Measurements from ENCODE around the gene NPM3. TPM values are rescaled to one million over a fixed set of nuclear protein-coding genes. Genes with fewer than 3 reads are reported as not detected.

NPM3 gene
- total and polyA plus RNA-seq, 2 of the 4 experiments (the other 2 are of a cell fraction), result 84.1 to 112 TPM

DNA sequence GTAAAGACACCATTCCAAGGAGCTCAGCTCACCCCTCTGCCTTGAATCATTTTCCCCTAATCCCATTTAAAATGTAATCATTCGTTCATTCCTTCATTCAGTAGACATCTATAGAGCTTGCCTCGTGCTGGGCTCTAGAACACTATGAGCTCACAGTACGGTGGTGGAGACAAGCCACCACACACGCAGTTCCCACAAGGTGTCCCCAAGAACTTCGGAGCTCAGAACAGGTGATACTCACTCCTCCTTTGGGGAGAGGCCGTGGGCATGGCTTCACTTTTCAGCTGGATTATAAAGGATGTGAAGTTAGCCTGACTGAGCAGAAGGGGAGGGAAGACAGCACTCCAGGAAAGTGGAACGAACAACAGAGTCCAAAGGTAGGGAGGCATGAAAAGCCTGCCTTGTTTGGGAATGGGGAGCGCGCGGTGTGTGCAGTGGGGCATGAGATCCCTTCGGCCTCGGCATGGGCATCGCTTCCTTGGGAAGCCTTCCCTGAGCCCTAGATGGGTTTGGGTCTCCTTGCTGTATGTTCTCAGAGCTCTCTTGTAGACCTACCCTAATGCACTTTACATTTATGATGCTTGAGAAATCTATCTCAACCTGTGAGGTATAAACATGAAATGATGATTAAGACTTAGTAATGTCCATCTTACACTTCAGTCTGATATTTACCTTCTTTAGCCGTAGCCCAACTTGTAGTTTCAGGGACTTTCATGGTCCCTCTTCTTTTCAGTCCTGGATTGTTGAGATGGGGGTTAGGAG, 35.8 kb upstream of the NPM3 start:
- H3K4me3 ChIP-seq (ENCODE audit: insufficient read depth, low read depth, low read length), result peak overlapping the region; percentile 39
- in situ Hi-C loops (cut with MboI; ENCODE audit: low sequenced_read_pairs) (loop anchor here (25.0 kb wide), 1 partner anchor 882 kb away; no protein-coding TSS in a partner anchor), dilution Hi-C loops (cut with HindIII; ENCODE audit: low sequenced_read_pairs, unreplicated experiment) (no loop called here), intact Hi-C loops (cut with micrococcal nuclease) (no loop called here)
- H3K9me3 ChIP-seq (ENCODE audit: control insufficient read depth, insufficient read depth, low read length), result no peaks in the 10 kb centered on the region
- ATAC-seq (ENCODE audit: low read depth), result peak; percentile 30
- H2BK5ac ChIP-seq (ENCODE audit: low read depth, low read length, poor library complexity, severe bottlenecking), result peak overlapping the region; percentile 60
- H2BK15ac ChIP-seq (ENCODE audit: low read depth, low read length), result peak overlapping the region; percentile 73
- H2BK120ac ChIP-seq (ENCODE audit: low read depth, low read length), result peak overlapping the region; percentile 62; the same call in 1 of the 2 replicates
- H3K9me1 ChIP-seq (ENCODE audit: insufficient read depth, low read length), result peaks cover 7% of the 10 kb centered on the region; the same call in 1 of the 2 replicates
- H3K23ac ChIP-seq (ENCODE audit: low read depth, low read length), result peak overlapping the region; percentile 84
- peak overlapping the region; percentile 92 for H2AFZ ChIP-seq (replicated peaks; ENCODE audit: low read length, poor library complexity)
- no TSS peak for BruUV-seq (replicated peaks)
- H3K27ac ChIP-seq (ENCODE audit: insufficient read depth, low read length), result peak overlapping the region; percentile 31
- peak overlapping the region; percentile 11; the same call in 1 of the 2 replicates for H3K18ac ChIP-seq (ENCODE audit: low read depth, low read length)
- ChIA-PET CTCF (interaction anchor here (0.7 to 1.0 kb wide), 2 partner anchors 13 to 127 kb away, joined by 3 read pairs; no protein-coding TSS in a partner anchor), POLR2A (ENCODE audit: unreplicated experiment) (interaction anchor here (0.5 kb wide), 1 partner anchor 862 kb away, joined by 7 read pairs; no protein-coding TSS in a partner anchor)
- H4K91ac ChIP-seq (ENCODE audit: insufficient read depth, low read depth, low read length), result peak overlapping the region; percentile 29
- no peaks in the 10 kb centered on the region for H3K36me3 ChIP-seq (ENCODE audit: control insufficient read depth, insufficient read depth, low read length)
- peak; percentile 33; the same call in 1 of the 2 replicates for TF ChIP-seq MXI1 (IDR thresholded peaks at IDR 0.05; ENCODE audit: borderline replicate concordance, low read depth, low read length)
- TF ChIP-seq, protein P1, sequence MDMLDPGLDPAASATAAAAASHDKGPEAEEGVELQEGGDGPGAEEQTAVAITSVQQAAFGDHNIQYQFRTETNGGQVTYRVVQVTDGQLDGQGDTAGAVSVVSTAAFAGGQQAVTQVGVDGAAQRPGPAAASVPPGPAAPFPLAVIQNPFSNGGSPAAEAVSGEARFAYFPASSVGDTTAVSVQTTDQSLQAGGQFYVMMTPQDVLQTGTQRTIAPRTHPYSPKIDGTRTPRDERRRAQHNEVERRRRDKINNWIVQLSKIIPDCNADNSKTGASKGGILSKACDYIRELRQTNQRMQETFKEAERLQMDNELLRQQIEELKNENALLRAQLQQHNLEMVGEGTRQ (IDR thresholded peaks at IDR 0.05; ENCODE audit: low read depth, low read length), result no peak
- peak overlapping the region; percentile 31 for H4K5ac ChIP-seq (ENCODE audit: low read depth, low read length)
- peak overlapping the region; percentile 66 for H2AK5ac ChIP-seq (ENCODE audit: low read depth, low read length)
- H4K20me1 ChIP-seq (ENCODE audit: insufficient read depth, low read length), result peaks cover 42% of the 10 kb centered on the region
- H3K27me3 ChIP-seq (ENCODE audit: control insufficient read depth, insufficient read depth, low read length), result no peaks in the 10 kb centered on the region
- H4K8ac ChIP-seq (ENCODE audit: low read depth in 2 of 2, low read length in 2 of 2), result peak overlapping the region; percentile 56 to 89
- peaks cover 6% of the 10 kb centered on the region for H3K4me1 ChIP-seq (ENCODE audit: control insufficient read depth, insufficient read depth, low read length)
- peak overlapping the region; percentile 36; the same call in 1 of the 2 replicates for H2BK20ac ChIP-seq (ENCODE audit: low read depth, low read length)
- H3K79me1 ChIP-seq (ENCODE audit: low read depth in 1 of 2, low read length in 2 of 2), result peaks cover 0 to 14% of the 10 kb centered on the region in 2 experiments; a peak in 3 of 4 replicates
- H2AK9ac ChIP-seq (replicated peaks; ENCODE audit: low read depth, low read length, poor library complexity), result peak overlapping the region; percentile 59
- peak overlapping the region; percentile 65 for H3K56ac ChIP-seq (ENCODE audit: extremely low read depth, insufficient read depth, low read length)
- whole genome bisulfite sequencing, 2 experiments (ENCODE audit: extremely low coverage in 2 of 2, insufficient read length in 1 of 2), result 0% methylated on average over 4 of the region's 14 CpGs; no CpG with 5 or more reads in 1 of the 2 experiments
- peak overlapping the region; percentile 90 for H3K14ac ChIP-seq (replicated peaks; ENCODE audit: low read depth, low read length)
- peak overlapping the region; percentile 89 for H3K4ac ChIP-seq (ENCODE audit: low read depth, low read length)
- H3K4me2 ChIP-seq (ENCODE audit: low read depth, low read length), result peak overlapping the region; percentile 85
- no peak for DNase-seq
- peak overlapping the region; percentile 68 for H3K9ac ChIP-seq (ENCODE audit: low read depth, low read length)
